Measurements from ENCODE around the gene DDO.
"Not testable (repeated sequence)": the region's sequence is repeated elsewhere in the genome, so short reads cannot be mapped to it uniquely, and the experiment has no call there.

DDO gene

GRCh38 chr6:110415086-110415916 is at the start of gene DDO:
DDO (minus strand) TSS chr6:110415575; CDS start chr6:110413462, 2,113 bp downstream.
- Mint-ChIP-seq H3K4me3 (no peak within 1 kb of the TSS), H3K36me3 (no peaks in the 10 kb centered on the region), H3K27me3 (peaks cover 5% of the 10 kb centered on the region), H3K27ac (no peak within 1 kb of the TSS), H3K9me3 (ENCODE audit: low read depth) (no peaks in the 10 kb centered on the region), H3K4me1 (ENCODE audit: low read depth) (peaks cover 2% of the 10 kb centered on the region)

GRCh38 chr6:110462884-110463481 is 47.6 kb upstream of the DDO start:
- Mint-ChIP-seq H3K4me1 (ENCODE audit: low read depth) (no peaks in the 10 kb centered on the region), H3K4me3 (no peak overlapping the region), H3K36me3 (peaks cover 5% of the 10 kb centered on the region), H3K27ac (no peak overlapping the region), H3K9me3 (ENCODE audit: low read depth) (peaks cover 20% of the 10 kb centered on the region), H3K27me3 (peaks cover 3% of the 10 kb centered on the region)

GRCh38 chr6:110461376-110461775 is 46.0 kb upstream of the DDO start:
- peaks cover 3% of the 10 kb centered on the region for H3K27me3 Mint-ChIP-seq
- H3K27ac Mint-ChIP-seq: no peak overlapping the region
- no peak overlapping the region for H3K4me3 Mint-ChIP-seq
- no peaks in the 10 kb centered on the region for H3K4me1 Mint-ChIP-seq (ENCODE audit: low read depth)
- peaks cover 20% of the 10 kb centered on the region for H3K9me3 Mint-ChIP-seq (ENCODE audit: low read depth)
- H3K36me3 Mint-ChIP-seq: peaks cover 5% of the 10 kb centered on the region

GRCh38 chr6:110459137-110459536 is 43.8 kb upstream of the DDO start:
- Mint-ChIP-seq H3K4me3 (no peak overlapping the region), H3K9me3 (ENCODE audit: low read depth) (peaks cover 16% of the 10 kb centered on the region), H3K27me3 (peaks cover 3% of the 10 kb centered on the region), H3K36me3 (peaks cover 5% of the 10 kb centered on the region), H3K4me1 (ENCODE audit: low read depth) (no peaks in the 10 kb centered on the region), H3K27ac (no peak overlapping the region)

- Mint-ChIP-seq H3K27me3 (peaks cover 4% of the 10 kb centered on the region), H3K9me3 (ENCODE audit: low read depth) (peaks cover 10% of the 10 kb centered on the region), H3K4me3 (no peak overlapping the region), H3K36me3 (peaks cover 3% of the 10 kb centered on the region), H3K27ac (no peak overlapping the region), H3K4me1 (ENCODE audit: low read depth) (no peaks in the 10 kb centered on the region)
Measured at GRCh38 chr6:110458476-110458875, 43.1 kb upstream of the DDO start.

- H3K27me3 Mint-ChIP-seq; H3K4me1 Mint-ChIP-seq (ENCODE audit: low read depth); H3K36me3 Mint-ChIP-seq; H3K27ac Mint-ChIP-seq; H3K4me3 Mint-ChIP-seq; H3K9me3 Mint-ChIP-seq (ENCODE audit: low read depth): not testable (repeated sequence)
Measured at GRCh38 chr6:110457567-110458175, 42.3 kb upstream of the DDO start.

GRCh38 chr6:110456694-110457093 is 41.3 kb upstream of the DDO start:
- H3K4me3 Mint-ChIP-seq: no peak overlapping the region
- no peaks in the 10 kb centered on the region for H3K36me3 Mint-ChIP-seq
- peaks cover 8% of the 10 kb centered on the region for H3K27me3 Mint-ChIP-seq
- H3K4me1 Mint-ChIP-seq (ENCODE audit: low read depth): no peaks in the 10 kb centered on the region
- H3K27ac Mint-ChIP-seq: no peak overlapping the region
- no peaks in the 10 kb centered on the region for H3K9me3 Mint-ChIP-seq (ENCODE audit: low read depth)

- Mint-ChIP-seq H3K4me1 (ENCODE audit: low read depth) (no peaks in the 10 kb centered on the region), H3K4me3 (no peak overlapping the region), H3K36me3 (no peaks in the 10 kb centered on the region), H3K27ac (no peak overlapping the region), H3K9me3 (ENCODE audit: low read depth) (no peaks in the 10 kb centered on the region), H3K27me3 (peaks cover 4% of the 10 kb centered on the region)
Measured at GRCh38 chr6:110449541-110449895, 34.1 kb upstream of the DDO start.

- H3K4me1 Mint-ChIP-seq (ENCODE audit: low read depth): no peaks in the 10 kb centered on the region
- no peak overlapping the region for H3K4me3 Mint-ChIP-seq
- no peaks in the 10 kb centered on the region for H3K9me3 Mint-ChIP-seq (ENCODE audit: low read depth)
- H3K36me3 Mint-ChIP-seq: no peaks in the 10 kb centered on the region
- peaks cover 4% of the 10 kb centered on the region for H3K27me3 Mint-ChIP-seq
- no peak overlapping the region for H3K27ac Mint-ChIP-seq
Measured at GRCh38 chr6:110448846-110449540, 33.6 kb upstream of the DDO start.

- Mint-ChIP-seq H3K27me3 (peaks cover 2% of the 10 kb centered on the region), H3K4me1 (ENCODE audit: low read depth) (no peaks in the 10 kb centered on the region), H3K9me3 (ENCODE audit: low read depth) (no peaks in the 10 kb centered on the region), H3K4me3 (no peak overlapping the region), H3K27ac (no peak overlapping the region), H3K36me3 (no peaks in the 10 kb centered on the region)
Measured at GRCh38 chr6:110447761-110448160, 32.4 kb upstream of the DDO start.

GRCh38 chr6:110446405-110446804 is 31.0 kb upstream of the DDO start:
- H3K36me3 Mint-ChIP-seq: no peaks in the 10 kb centered on the region
- no peaks in the 10 kb centered on the region for H3K9me3 Mint-ChIP-seq (ENCODE audit: low read depth)
- H3K4me1 Mint-ChIP-seq (ENCODE audit: low read depth): no peaks in the 10 kb centered on the region
- no peak overlapping the region for H3K4me3 Mint-ChIP-seq
- H3K27ac Mint-ChIP-seq: no peak overlapping the region
- no peaks in the 10 kb centered on the region for H3K27me3 Mint-ChIP-seq

- Mint-ChIP-seq H3K9me3 (ENCODE audit: low read depth) (no peaks in the 10 kb centered on the region), H3K27ac (no peak overlapping the region), H3K4me3 (no peak overlapping the region), H3K27me3 (peaks cover 4% of the 10 kb centered on the region), H3K36me3 (no peaks in the 10 kb centered on the region), H3K4me1 (ENCODE audit: low read depth) (no peaks in the 10 kb centered on the region)
Measured at GRCh38 chr6:110440026-110440425, 24.7 kb upstream of the DDO start.

GRCh38 chr6:110439356-110439755 is 24.0 kb upstream of the DDO start:
- Mint-ChIP-seq H3K4me3 (no peak overlapping the region), H3K27ac (no peak overlapping the region), H3K4me1 (ENCODE audit: low read depth) (no peaks in the 10 kb centered on the region), H3K9me3 (ENCODE audit: low read depth) (no peaks in the 10 kb centered on the region), H3K27me3 (peaks cover 4% of the 10 kb centered on the region), H3K36me3 (no peaks in the 10 kb centered on the region)

GRCh38 chr6:110434961-110435602 is 19.7 kb upstream of the DDO start:
- Mint-ChIP-seq H3K36me3 (no peaks in the 10 kb centered on the region), H3K27ac (no peak overlapping the region), H3K4me1 (ENCODE audit: low read depth) (no peaks in the 10 kb centered on the region), H3K4me3 (no peak overlapping the region), H3K9me3 (ENCODE audit: low read depth) (no peaks in the 10 kb centered on the region), H3K27me3 (peaks cover 3% of the 10 kb centered on the region)
